ENCODE measurements around the gene NCF4. TPM values are rescaled to one million over a fixed set of nuclear protein-coding genes. Genes with fewer than 3 reads are reported as not detected.

The NCF4 gene
- total and polyA plus RNA-seq, 11 donors: 1.9 to 33.3 (median 4.5) TPM

GRCh38 chr22:36922105-36922608 is 61.4 kb downstream of the NCF4 start:
- Histone ChIP-seq H3K9me3 (peaks cover 0 to 6% (median 0%) of the 10 kb centered on the region in 12 donors), H3K4me3 (no peak overlapping the region), H3K4me1 (peaks cover 0 to 44% (median 0%) of the 10 kb centered on the region in 12 donors), H3K27ac (peak overlapping the region in 1 of 12 donors; percentile 63), H3K27me3 (peaks cover 0 to 42% (median 6%) of the 10 kb centered on the region in 9 donors), H3K36me3 (peaks cover 0 to 54% (median 0%) of the 10 kb centered on the region in 9 donors)
- intact Hi-C loops (cut with DNase I): no loop called here
- no peak for DNase-seq
- 20 to 31% (median 28%) methylated on average over 10 of the region's 10 CpGs for WGBS, 4 donors
- no peak for TF ChIP-seq POLR2A (IDR thresholded peaks at IDR 0.05)
- no peak for TF ChIP-seq CTCF (IDR thresholded peaks at IDR 0.05)
- peak in 1 of 4 donors; percentile 33 for ATAC-seq

GRCh38 chr22:36922711-36923110 is 61.9 kb downstream of the NCF4 start:
- Histone ChIP-seq H3K4me1 (peaks cover 0 to 44% (median 0%) of the 10 kb centered on the region in 12 donors), H3K4me3 (no peak overlapping the region), H3K36me3 (peaks cover 0 to 60% (median 0%) of the 10 kb centered on the region in 9 donors), H3K27ac (no peak overlapping the region), H3K27me3 (peaks cover 0 to 42% (median 6%) of the 10 kb centered on the region in 9 donors), H3K9me3 (peaks cover 0 to 6% (median 0%) of the 10 kb centered on the region in 12 donors)
- DNase-seq (no peak), ATAC-seq (no peak)
- WGBS, 4 donors: 20 to 100% (median 70%) methylated on average over 2 to 7 of the region's 7 CpGs
- intact Hi-C loops (cut with DNase I): no loop called here
- TF ChIP-seq CTCF (IDR thresholded peaks at IDR 0.05): no peak
- TF ChIP-seq POLR2A (IDR thresholded peaks at IDR 0.05): no peak

- H3K36me3 ChIP-seq: peaks cover 0 to 65% (median 0%) of the 10 kb centered on the region in 9 donors
- DNase-seq (no peak), ATAC-seq (peak in 1 of 4 donors; percentile 16)
- peaks cover 0 to 40% (median 0%) of the 10 kb centered on the region in 12 donors for H3K4me1 ChIP-seq
- H3K27ac ChIP-seq: no peak overlapping the region
- no peak overlapping the region for H3K4me3 ChIP-seq
- no peak for TF ChIP-seq CTCF (IDR thresholded peaks at IDR 0.05)
- TF ChIP-seq POLR2A (IDR thresholded peaks at IDR 0.05): no peak
- H3K27me3 ChIP-seq: peaks cover 0 to 42% (median 6%) of the 10 kb centered on the region in 9 donors
- H3K9me3 ChIP-seq: peaks cover 0 to 6% (median 0%) of the 10 kb centered on the region in 12 donors
- intact Hi-C loops (cut with DNase I): no loop called here
- WGBS, 4 donors: 81 to 89% (median 87%) methylated on average over 17 to 21 of the region's 21 CpGs
Measured at GRCh38 chr22:36923131-36923788, 62.5 kb downstream of the NCF4 start.

- ATAC-seq (no peak), DNase-seq (no peak)
- Histone ChIP-seq H3K27ac (no peak overlapping the region), H3K4me1 (peaks cover 0 to 36% (median 0%) of the 10 kb centered on the region in 12 donors), H3K9me3 (peaks cover 0 to 2% (median 0%) of the 10 kb centered on the region in 12 donors), H3K4me3 (no peak overlapping the region), H3K27me3 (peaks cover 0 to 42% (median 6%) of the 10 kb centered on the region in 9 donors), H3K36me3 (peaks cover 0 to 66% (median 0%) of the 10 kb centered on the region in 9 donors)
- no peak for TF ChIP-seq CTCF (IDR thresholded peaks at IDR 0.05)
- no peak for TF ChIP-seq POLR2A (IDR thresholded peaks at IDR 0.05)
- 80 to 85% (median 83%) methylated on average over 8 of the region's 8 CpGs for WGBS, 4 donors
- intact Hi-C loops (cut with DNase I): no loop called here
Measured at GRCh38 chr22:36924151-36924698, 63.4 kb downstream of the NCF4 start.
